Amniotic stem cell (primary cell): ENCODE data around the gene BLTP3B.

ENCODE experiments used
- DNase-seq: peaks from one replicate; lab custom pipeline; 2025; lab: John Stamatoyannopoulos, UW

BLTP3B gene

GRCh38 chr12:100164153-100164704 is 21.6 kb upstream of the BLTP3B start:
- no peak for DNase-seq

GRCh38 chr12:100163416-100164152 is 20.9 kb upstream of the BLTP3B start:
- DNase-seq, result peak; percentile 17

- DNase-seq, result no peak
These were observed 16.9 kb upstream of the BLTP3B start for GRCh38 chr12:100159391-100160104.

GRCh38 chr12:100158535-100158934 is 15.9 kb upstream of the BLTP3B start:
- no peak for DNase-seq

- no peak for DNase-seq
These were observed 14.8 kb upstream of the BLTP3B start for GRCh38 chr12:100157427-100157821.

GRCh38 chr12:100156731-100157426 is 14.2 kb upstream of the BLTP3B start:
- no peak for DNase-seq

- DNase-seq, result peak; percentile 22
These were observed 12.0 kb upstream of the BLTP3B start for GRCh38 chr12:100154474-100155247.

GRCh38 chr12:100153131-100153530 is 10.5 kb upstream of the BLTP3B start:
- DNase-seq, result no peak

GRCh38 chr12:100151769-100152168 is 9.1 kb upstream of the BLTP3B start:
- DNase-seq, result no peak

GRCh38 chr12:100146252-100146651 is 3.6 kb upstream of the BLTP3B start:
- DNase-seq, result no peak

- DNase-seq, result no peak
These were observed 3.0 kb upstream of the BLTP3B start for GRCh38 chr12:100145643-100146042.

- DNase-seq, result no peak
These were observed 450 bp downstream of the BLTP3B start for GRCh38 chr12:100141998-100142850.

- DNase-seq, result peak; percentile 79
These were observed 1.0 kb downstream of the BLTP3B start for GRCh38 chr12:100141666-100141997.

- no peak for DNase-seq
These were observed 3.9 kb downstream of the BLTP3B start for GRCh38 chr12:100138803-100139098.

- no peak for DNase-seq
These were observed 4.4 kb downstream of the BLTP3B start for GRCh38 chr12:100138048-100138802.

GRCh38 chr12:100133200-100133599 is 9.5 kb downstream of the BLTP3B start:
- no peak for DNase-seq

- DNase-seq, result no peak
These were observed 14.2 kb downstream of the BLTP3B start for GRCh38 chr12:100128512-100128908.

GRCh38 chr12:100127766-100128511 is 14.7 kb downstream of the BLTP3B start:
- peak; percentile 11 for DNase-seq

GRCh38 chr12:100123316-100124095 is 19.2 kb downstream of the BLTP3B start:
- no peak for DNase-seq
